Stimulated activated CD8-positive, alpha-beta memory T cell treated with anti-CD3 and anti-CD28 coated beads, Interleukin-12 subunit alpha, Interleukin-12 subunit beta, amount 100 ng/mL, for 1 hour (primary cell): ENCODE results near the gene PFDN4.

Source experiments
- DNase-seq: peaks from one replicate; pipeline ENCODE4 v3.0.0-alpha.2; 2020; ENCODE audit warnings: low read depth

The PFDN4 gene

DNA sequence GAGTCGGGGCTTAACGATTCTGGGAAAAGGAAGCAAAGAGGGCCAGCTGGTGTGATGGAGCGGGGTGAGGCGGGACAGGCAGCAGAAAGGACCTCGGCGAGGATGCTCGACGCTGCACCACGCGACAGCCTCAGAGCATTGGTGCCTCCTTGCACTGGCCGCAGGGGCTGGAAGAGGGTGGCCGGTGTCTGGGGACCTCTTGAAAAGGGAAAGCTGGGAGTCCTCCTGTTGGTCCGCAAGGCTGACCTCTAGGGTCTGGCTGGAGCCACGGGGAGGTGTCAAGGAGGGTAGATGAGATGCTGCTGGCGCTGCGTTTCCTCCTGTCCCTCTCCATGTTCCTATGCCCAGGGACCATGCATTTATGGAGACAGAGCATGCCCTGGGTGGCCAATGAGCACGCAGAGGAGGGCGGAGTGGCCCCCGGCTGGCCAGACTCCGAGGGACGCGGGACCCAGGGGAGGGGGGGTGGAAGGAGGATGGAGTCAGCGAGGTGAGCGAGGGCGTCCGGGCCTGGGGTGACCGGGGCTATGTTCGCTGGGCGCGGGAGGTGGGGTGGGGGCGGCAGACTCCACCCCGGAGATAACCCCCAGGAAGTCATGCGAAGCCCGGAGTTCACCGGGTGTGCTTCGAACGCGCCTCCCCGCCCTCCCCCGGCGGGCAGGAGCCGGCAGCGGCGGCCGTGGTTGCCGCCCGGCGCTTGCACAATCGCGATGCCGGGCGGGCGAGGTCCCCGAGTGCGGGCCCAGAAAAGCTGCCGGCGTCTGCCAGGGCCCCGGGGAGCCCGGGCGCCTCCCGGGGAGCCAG lies 34.0 kb upstream of the PFDN4 start, which contains the start of gene CYP24A1:
Gene CYP24A1 (minus strand): TSS at position 334 of the 804 bp plus-strand sequence. CDS start 407 bp downstream, outside the sequence.
- no peak for DNase-seq

- DNase-seq, result no peak
Observed at GRCh38 chr20:54174457-54175175, 33.3 kb upstream of the PFDN4 start.

DNA sequence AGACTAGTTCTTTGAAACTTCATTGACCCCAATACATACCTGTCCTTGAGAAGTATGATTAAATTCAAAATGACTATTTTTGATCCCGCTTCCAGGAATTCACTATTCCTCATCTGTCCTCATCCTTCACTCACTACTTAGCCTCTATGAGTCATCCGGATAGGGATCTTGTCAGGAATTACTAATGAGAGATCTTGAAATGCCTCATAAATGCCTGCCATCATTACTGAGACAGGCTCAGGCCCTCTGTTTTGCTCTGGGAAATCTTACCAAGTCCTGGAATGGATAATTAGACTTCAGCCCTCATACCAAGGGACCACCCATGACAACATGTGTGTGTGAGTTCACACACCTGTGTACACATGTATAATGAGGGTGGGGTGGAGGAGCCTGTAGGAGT lies 31.3 kb upstream of the PFDN4 start:
- DNase-seq, result no peak

- no peak for DNase-seq
Observed at GRCh38 chr20:54177378-54177777, 30.5 kb upstream of the PFDN4 start.

- DNase-seq, result no peak
Observed at GRCh38 chr20:54178256-54178655, 29.6 kb upstream of the PFDN4 start.

DNA sequence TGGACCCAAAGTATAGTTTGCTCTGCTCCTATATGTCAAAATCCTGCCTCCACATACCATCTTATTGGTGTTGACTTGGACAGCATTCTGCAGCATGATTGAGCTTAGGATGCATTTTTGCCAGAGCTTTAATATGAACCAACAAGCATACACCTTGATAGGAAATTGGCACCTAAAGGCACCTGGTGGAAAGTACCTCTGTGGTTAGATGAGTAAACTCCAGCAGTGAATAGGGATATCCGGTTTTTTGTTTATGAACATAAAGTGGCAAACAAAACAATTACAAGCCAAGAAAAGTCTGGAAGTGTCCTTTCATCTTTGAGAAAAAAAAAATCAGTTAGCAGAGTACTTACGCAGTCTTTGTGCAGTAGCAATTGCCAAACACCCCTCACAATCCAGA lies 27.9 kb upstream of the PFDN4 start:
- DNase-seq, result no peak

DNA sequence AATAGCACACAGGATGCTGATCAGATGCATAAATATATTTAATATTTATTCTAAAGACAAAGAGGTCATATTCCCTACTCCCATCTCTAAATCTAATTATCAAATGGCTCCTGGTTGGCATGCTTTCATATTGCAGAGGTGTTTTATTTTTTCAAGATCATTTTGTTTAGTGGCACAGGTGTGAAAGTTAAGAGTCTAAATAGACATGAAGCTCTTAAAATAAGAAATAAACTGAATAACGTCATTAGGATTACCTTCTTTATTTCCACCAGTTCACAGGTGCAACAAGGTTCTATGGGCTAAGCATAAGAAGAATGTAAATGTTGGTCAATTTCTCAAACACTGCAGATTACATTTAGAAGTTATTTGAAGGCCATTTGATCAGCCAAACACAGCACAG lies 27.0 kb upstream of the PFDN4 start:
- no peak for DNase-seq

DNA sequence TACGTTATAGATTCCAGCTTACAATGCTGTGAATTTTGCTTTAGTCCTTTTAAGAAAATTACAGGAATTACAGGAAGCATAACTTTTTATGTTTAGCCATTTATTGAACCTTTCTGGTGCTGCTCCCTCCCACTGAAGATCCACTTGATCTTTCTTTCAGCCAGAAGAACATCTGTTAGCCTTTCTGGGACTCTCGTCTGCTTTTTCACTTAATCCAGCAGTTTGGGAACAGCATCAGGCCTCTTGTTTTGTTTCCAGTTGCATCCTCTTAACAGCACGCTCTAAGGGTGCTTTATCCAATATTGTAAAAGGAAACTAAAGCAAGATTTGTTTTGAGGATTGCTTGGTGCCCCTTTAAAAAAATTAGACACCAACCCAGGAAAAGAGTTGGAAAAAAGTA lies 23.8 kb upstream of the PFDN4 start:
- DNase-seq, result no peak

- DNase-seq, result no peak
Observed at GRCh38 chr20:54184904-54185626, 22.8 kb upstream of the PFDN4 start.

DNA sequence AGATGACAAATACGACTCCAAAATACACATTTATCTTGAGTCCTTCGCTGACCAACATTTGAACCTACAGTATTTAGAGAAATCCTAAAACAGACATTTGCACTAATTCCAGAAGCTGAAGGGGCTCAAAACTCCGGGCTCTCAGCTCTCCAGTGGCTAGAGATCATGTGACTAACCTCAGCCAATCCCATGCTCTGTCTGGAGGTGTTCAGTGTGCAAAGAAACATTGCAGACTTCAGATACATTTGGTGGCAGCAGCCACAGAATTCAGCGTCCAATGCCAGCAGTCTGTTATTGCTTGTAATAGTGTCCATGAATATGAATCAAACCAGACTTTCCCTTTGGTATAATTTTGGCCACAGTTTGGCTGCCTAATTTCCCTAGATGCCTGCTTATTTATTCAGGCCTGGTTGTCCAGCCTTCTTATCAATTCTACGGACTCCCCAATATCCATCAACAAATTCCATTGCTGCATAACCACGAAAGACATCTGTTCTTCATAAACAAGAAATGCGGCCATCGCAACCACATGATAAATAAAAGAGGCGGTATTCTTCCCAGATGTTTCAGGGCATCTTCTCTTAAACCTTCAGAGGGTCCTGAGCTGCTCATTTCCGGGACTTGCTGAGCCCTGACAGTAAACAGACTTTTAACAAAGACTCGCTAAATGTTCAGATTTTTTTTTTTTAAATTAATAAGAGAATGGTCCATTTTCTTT lies 19.6 kb upstream of the PFDN4 start:
- DNase-seq, result no peak

DNA sequence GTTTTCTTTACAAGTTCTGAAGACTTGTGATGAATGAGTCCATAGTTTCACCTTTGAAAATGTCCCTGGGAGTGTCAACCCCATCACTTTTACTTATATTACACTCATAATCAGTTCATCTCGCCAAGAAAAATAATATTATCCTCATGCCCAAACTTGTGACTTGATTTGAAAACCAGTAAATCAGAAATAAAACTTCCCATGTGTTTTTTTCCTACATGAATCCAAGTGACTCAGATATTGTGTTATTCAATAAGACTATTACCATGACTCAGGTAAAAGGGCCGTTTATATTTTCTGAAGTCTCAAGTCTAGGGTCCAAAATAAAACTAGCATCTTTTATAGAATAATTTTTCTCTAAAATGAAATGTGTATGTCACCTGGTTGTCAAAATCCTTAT lies 18.3 kb upstream of the PFDN4 start:
- DNase-seq, result no peak

GRCh38 chr20:54190217-54190616 lies 17.7 kb upstream of the PFDN4 start:
- DNase-seq, result no peak

DNA sequence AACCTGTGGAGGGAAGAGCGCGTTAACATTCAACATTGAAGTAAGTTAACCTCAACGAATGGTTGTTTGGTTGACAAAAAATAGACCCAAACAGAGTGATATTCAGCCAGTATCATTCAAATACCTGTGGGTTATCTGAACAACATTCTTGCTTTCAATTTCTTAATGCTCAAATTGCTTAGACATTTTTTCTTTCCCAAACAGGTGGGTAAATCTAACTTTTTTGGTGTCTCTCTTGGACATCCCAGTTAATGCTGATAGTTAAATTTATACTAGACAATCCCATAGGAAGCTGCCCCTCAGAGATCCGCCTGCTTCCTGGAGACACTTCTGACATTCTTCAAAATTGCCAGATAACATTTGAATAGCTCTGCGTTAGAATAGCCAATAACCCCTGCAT lies 14.1 kb upstream of the PFDN4 start:
- no peak for DNase-seq

DNA sequence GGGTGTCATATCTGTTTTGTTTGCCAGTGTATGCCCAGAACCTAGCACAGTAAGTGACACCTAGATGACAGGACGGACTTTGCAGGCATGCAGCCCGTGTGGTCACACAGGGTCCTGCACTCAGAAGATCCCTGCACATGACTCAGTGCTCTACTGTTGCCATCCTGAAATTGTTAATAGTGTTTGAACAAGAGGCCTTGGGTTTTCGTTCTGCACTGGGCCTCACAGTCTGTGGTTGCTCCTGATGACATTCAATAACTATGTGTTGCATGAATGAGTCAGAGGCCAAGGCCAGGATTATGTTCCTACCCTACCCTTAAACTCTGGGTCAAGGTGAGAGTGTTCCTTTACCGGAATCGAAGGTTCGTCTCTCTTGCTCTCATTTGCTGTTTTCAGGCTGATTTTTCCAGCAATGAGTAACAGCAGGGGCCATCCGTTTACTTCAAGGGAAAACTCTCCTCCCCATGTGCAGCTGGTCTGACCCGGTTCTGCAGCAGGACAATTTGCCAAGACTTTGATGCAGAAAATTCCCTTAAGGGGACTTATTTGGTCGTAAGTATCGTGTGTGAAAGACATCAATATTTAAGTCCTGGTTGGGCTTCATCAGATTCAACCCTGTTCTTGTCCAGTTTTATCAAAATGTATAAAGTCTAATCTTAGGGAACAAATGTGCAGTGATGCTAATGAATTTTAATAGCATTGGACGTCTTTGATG lies 13.0 kb upstream of the PFDN4 start:
- no peak for DNase-seq

- no peak for DNase-seq
Observed at GRCh38 chr20:54195483-54196472, 12.1 kb upstream of the PFDN4 start.

DNA sequence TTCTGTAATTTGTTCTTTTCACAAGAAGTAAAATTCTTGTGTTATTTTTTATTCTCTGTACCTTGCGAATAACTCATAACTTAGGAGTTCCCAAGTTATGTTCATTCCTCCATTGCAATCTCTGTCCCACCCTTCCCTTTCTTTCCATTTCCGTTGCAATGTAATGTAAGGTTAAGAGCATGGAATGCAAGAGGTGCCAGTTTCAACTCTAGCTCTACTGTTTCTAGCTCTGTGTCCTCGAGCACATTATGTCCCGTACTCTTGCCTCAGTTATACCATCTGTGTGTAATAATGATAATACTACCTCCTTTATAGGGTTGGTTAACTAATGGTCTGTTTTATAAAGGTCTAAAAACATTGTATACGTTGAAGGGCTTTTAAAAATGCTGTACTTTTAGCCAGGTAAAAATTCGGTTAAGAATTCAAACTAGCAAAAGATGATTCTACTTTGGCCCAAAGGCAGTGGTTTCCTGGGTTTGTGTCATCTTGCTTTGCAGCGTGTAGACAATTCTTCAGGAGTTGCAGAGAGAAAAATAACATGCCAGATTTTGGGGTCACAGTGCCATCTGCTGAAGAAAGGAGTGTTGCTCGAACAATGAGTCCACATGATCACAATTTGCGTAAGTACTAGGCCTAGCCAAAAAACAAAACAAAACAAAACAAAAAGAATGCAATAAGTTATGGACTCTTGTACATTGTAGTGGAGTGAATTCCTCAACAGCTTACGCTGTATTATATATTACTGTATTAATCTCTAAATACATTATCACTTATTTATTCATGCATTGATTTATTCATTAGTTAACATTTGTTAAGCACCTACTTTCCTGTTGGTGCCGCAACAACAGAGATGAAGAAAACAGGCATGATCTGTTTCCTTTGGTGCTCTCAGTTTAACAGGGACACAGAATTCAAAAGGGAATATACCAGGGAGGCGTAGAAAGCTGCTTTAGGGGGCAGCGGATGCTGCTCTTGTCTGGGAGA lies 10.0 kb upstream of the PFDN4 start:
- no peak for DNase-seq

DNA sequence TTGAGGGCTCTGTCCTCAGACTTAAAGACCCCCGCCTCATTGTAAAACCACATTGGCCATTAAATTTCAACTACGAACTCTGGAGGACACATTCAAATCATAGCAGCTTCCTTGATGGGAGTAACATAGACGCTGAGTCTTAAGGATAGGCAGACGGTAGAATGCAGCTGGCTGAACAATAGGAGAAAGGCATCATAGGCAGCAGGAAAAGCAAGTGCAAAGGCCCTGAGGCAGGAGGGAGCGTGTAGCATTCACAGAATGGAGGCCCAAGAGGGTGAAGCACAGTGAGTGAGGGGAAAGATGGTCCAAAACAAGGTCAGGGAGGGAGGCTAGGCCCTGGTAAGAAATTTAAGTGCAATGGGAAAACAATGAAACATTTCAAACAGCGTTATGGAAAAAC lies 8.6 kb upstream of the PFDN4 start:
- no peak for DNase-seq

GRCh38 chr20:54199721-54200176 lies 8.1 kb upstream of the PFDN4 start:
- peak; percentile 57 for DNase-seq
